BLaER1 (cell line): ENCODE data around the gene SLC1A5.
"Not testable (repeated sequence)": the region's sequence is repeated elsewhere in the genome, so short reads cannot be mapped to it uniquely, and the experiment has no call there.

ENCODE experiments used
- H3K27ac ChIP-seq: shearing (Covaris generic); formaldehyde crosslinking; 2 replicates; pipeline ENCODE4 v1.8.1; 2022
- H3K27me3 ChIP-seq: shearing (Covaris generic); formaldehyde crosslinking; 2 replicates; pipeline ENCODE4 v1.8.1; 2022
- H3K36me3 ChIP-seq: shearing (Covaris generic); formaldehyde crosslinking; 2 replicates; pipeline ENCODE4 v1.8.1; 2022
- H3K4me1 ChIP-seq: shearing (Covaris generic); formaldehyde crosslinking; 2 replicates; pipeline ENCODE4 v1.8.1; 2022
- H3K4me2 ChIP-seq: shearing (Covaris generic); formaldehyde crosslinking; 2 replicates; pipeline ENCODE4 v1.8.1; 2022
- H3K4me3 ChIP-seq: shearing (Covaris generic); formaldehyde crosslinking; 2 replicates; pipeline ENCODE4 v1.8.1; 2022
- H3K9ac ChIP-seq: shearing (Covaris generic); formaldehyde crosslinking; 2 replicates; pipeline ENCODE4 v1.8.1; 2022
- H3K9me3 ChIP-seq: shearing (Covaris generic); formaldehyde crosslinking; 2 replicates; pipeline ENCODE4 v1.8.1; 2022
- H4K20me1 ChIP-seq: shearing (Covaris generic); formaldehyde crosslinking; 2 replicates; pipeline ENCODE4 v1.8.1; 2022
- Cebpa-rat ChIP-seq: shearing (Covaris generic); IDR thresholded peaks from 2 replicates; pipeline ENCODE4 v1.8.1; 2022

The SLC1A5 gene

DNA sequence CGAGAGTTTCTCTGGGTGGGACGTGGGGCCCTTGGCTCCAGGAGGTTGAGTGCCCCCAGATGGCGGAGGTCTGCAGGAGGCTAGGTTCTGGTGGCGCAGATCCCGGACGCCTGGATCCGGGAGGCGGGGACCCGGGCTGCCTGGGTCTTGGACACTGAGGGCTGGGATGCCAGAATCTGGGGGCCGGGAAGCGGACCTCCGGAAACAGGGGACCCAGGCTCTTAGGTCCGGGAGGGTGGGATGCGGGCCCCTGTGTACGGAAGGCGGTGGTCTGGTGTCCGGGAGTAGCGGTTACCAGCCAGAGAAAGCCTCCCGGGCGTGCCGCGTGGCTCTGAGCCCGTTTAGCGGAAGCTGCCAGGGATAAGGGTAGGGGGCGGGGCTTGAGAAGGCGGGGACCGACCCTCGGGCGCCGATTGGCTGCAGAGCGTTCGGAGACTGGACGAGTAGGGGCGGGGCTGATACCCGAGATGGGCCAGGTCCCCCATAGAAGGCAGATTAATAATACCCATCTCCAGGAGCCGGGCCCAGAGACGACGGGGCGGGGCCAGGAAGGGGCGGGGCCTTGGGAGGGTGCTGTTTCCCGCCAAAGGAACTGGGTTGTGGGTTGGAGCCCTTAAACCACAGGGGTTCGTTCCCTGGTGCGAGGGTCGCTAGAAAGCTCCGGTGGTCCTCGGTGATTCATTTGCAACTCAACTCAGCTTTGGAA lies at the start of gene SLC1A5:
TSS of gene SLC1A5 (minus strand) at position 333 of the 706 bp plus-strand sequence. CDS start 629 bp downstream, outside the sequence.
- Histone ChIP-seq H3K4me1 (peaks cover 69% of the 10 kb centered on the region), H3K4me2 (peak within 1 kb of the TSS; percentile 92), H4K20me1 (peaks cover 49% of the 10 kb centered on the region), H3K27me3 (no peaks in the 10 kb centered on the region), H3K36me3 (peaks cover 29% of the 10 kb centered on the region), H3K27ac (peak within 1 kb of the TSS; percentile 95), H3K9ac (peak within 1 kb of the TSS; percentile 99), H3K4me3 (peak within 1 kb of the TSS; percentile 89), H3K9me3 (no peaks in the 10 kb centered on the region)
- TF ChIP-seq Cebpa-rat, result no peak

DNA sequence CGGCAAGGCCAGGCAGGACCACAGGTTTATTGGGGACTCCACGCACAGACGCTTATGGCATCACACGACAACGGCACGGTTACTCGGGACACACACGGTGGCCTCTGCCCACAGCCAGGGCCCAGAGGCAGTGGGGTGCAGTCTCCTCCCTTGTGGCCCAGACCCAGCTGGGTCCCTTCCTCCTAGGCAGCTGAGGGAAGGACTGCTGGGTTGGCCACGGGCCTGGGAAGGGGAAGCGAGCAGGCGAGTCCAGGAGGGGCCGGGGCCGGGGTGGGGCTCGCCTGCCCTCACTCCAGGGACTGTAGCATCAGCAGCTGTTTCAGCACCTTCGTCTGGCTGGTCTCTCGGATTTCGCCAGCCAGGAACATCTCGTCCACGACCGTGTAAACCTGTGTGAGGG lies 49.8 kb upstream of the SLC1A5 start:
- Histone ChIP-seq H3K27ac (no peak overlapping the region), H4K20me1 (peaks cover 7% of the 10 kb centered on the region; the same call in 1 of the 2 replicates), H3K9ac (no peak overlapping the region), H3K4me2 (no peak overlapping the region), H3K4me1 (no peaks in the 10 kb centered on the region), H3K36me3 (peaks cover 71% of the 10 kb centered on the region), H3K4me3 (no peak overlapping the region), H3K9me3 (no peaks in the 10 kb centered on the region), H3K27me3 (no peaks in the 10 kb centered on the region)
- TF ChIP-seq Cebpa-rat, result no peak

DNA sequence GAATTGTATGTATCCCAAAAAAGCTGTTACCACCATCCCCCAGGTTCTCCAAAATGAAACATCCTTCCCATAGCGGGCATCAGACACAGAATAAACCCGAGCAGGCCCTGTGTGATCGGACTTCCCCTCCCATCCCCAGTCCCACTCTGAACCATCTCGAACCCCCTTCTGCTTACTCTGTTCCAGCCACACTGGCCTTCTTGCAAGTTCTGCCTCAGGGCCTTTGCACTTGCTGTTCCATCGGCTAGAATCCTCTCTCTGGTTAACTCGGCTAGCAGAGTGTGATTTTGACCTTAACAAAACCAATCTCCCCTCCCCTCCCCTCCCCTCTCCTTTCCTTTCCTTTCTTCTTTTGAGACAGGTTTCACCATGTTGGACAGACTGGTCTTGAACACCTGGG lies 46.6 kb upstream of the SLC1A5 start:
- no peak overlapping the region for H3K4me3 ChIP-seq
- no peaks in the 10 kb centered on the region for H3K27me3 ChIP-seq
- H3K9me3 ChIP-seq, result no peaks in the 10 kb centered on the region
- no peak overlapping the region for H3K4me2 ChIP-seq
- H3K36me3 ChIP-seq, result peaks cover 46% of the 10 kb centered on the region
- H3K27ac ChIP-seq, result no peak overlapping the region
- TF ChIP-seq Cebpa-rat, result no peak
- peaks cover 13% of the 10 kb centered on the region for H3K4me1 ChIP-seq
- H3K9ac ChIP-seq, result no peak overlapping the region
- no peaks in the 10 kb centered on the region for H4K20me1 ChIP-seq

DNA sequence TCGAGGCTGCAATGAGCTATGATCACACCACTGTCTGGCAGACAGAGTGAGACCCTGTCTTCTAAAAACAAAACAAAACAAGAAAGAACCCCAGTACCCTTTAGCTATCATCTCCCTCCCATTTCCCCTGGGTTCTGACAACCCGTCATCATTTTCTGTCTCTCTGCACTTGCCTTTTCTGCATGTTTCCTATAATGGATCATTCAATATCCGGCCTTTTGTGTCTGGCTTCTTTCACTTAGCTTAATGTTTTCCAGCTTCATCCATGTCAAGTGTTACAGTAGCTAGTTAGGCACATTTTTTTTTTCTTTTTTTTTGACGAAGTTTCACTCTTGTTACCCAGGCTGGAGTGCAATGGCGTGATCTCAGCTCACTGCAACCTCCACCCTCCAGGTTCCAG lies 45.7 kb upstream of the SLC1A5 start:
- peaks cover 37% of the 10 kb centered on the region for H3K36me3 ChIP-seq
- no peaks in the 10 kb centered on the region for H3K9me3 ChIP-seq
- H3K4me1 ChIP-seq, result peaks cover 22% of the 10 kb centered on the region
- H3K4me2 ChIP-seq, result no peak overlapping the region
- no peak overlapping the region for H3K27ac ChIP-seq
- TF ChIP-seq Cebpa-rat, result no peak
- no peak overlapping the region for H3K9ac ChIP-seq
- H3K4me3 ChIP-seq, result no peak overlapping the region
- no peaks in the 10 kb centered on the region for H3K27me3 ChIP-seq
- no peaks in the 10 kb centered on the region for H4K20me1 ChIP-seq

DNA sequence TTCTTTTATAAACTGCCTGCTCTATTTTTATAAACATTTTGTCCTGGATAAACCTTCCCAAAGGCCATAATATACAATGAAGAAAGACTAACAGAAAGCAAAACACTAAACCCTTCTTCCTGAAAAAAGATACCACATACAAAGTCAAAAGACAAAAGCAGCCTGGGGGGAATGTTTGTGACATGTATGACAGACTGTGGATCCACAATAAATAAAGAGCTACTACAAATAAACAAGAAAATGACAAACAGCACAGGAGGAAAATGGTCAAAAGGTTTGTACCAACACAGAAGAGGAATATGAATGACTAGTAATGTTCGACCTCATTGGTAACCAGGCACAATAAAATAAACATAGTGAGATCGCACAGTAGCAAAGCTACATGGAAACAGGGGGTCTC lies 42.5 kb upstream of the SLC1A5 start:
- Histone ChIP-seq H3K9me3 (no peaks in the 10 kb centered on the region), H3K36me3 (peaks cover 5% of the 10 kb centered on the region; the same call in 1 of the 2 replicates), H3K9ac (no peak overlapping the region), H3K4me2 (no peak overlapping the region), H3K27me3 (no peaks in the 10 kb centered on the region), H3K4me3 (no peak overlapping the region), H3K4me1 (peaks cover 40% of the 10 kb centered on the region), H3K27ac (0 out of 2 replicates have a peak overlapping the region, but pooled peaks have one; percentile 0), H4K20me1 (no peaks in the 10 kb centered on the region)
- no peak for TF ChIP-seq Cebpa-rat

DNA sequence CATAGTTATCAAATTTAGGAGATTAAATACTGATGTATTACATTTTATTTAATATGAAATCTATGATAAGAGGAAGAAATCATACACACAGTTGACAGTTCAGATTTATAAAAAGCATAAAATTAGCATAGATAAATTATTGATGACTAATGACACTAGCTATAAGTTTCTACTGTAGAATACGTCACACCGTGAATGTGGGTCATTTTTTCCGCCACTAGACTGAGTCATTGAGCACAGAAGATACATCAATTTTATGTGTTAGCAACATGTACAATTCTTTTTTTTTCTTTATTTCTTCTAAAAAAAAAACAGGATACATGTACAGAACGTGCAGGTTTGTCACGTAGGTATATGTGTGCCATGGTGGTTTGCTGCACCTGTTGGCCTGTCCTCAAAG lies 40.1 kb upstream of the SLC1A5 start:
- Histone ChIP-seq H3K9me3 (no peaks in the 10 kb centered on the region), H3K27me3 (no peaks in the 10 kb centered on the region), H3K27ac (no peak overlapping the region), H3K36me3 (no peaks in the 10 kb centered on the region), H3K4me2 (no peak overlapping the region), H4K20me1 (no peaks in the 10 kb centered on the region), H3K4me1 (peaks cover 64% of the 10 kb centered on the region), H3K4me3 (no peak overlapping the region), H3K9ac (no peak overlapping the region)
- no peak for TF ChIP-seq Cebpa-rat

DNA sequence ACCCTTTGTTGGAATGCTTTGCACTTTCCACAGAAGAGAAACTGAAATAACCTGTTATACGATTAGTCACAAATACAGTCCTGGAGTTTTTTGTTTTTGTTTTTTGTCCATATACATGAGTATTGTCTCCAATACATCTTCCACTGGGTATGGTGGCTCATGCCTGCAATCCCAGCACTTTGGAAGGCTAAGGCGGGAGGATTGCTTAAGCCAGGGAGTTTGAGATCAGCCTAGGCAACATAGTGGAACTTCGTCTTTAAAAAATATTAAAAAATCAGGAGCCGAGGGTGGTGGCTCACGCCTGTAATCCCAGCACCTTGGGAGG lies 37.3 kb upstream of the SLC1A5 start:
- Histone ChIP-seq H3K4me3 (no peak overlapping the region), H3K9me3 (no peaks in the 10 kb centered on the region), H3K27ac (no peak overlapping the region), H3K36me3 (no peaks in the 10 kb centered on the region), H3K27me3 (no peaks in the 10 kb centered on the region), H3K9ac (no peak overlapping the region; the same call in 1 of the 2 replicates), H4K20me1 (no peaks in the 10 kb centered on the region), H3K4me1 (peaks cover 83% of the 10 kb centered on the region), H3K4me2 (peak overlapping the region; percentile 70)
- no peak for TF ChIP-seq Cebpa-rat

DNA sequence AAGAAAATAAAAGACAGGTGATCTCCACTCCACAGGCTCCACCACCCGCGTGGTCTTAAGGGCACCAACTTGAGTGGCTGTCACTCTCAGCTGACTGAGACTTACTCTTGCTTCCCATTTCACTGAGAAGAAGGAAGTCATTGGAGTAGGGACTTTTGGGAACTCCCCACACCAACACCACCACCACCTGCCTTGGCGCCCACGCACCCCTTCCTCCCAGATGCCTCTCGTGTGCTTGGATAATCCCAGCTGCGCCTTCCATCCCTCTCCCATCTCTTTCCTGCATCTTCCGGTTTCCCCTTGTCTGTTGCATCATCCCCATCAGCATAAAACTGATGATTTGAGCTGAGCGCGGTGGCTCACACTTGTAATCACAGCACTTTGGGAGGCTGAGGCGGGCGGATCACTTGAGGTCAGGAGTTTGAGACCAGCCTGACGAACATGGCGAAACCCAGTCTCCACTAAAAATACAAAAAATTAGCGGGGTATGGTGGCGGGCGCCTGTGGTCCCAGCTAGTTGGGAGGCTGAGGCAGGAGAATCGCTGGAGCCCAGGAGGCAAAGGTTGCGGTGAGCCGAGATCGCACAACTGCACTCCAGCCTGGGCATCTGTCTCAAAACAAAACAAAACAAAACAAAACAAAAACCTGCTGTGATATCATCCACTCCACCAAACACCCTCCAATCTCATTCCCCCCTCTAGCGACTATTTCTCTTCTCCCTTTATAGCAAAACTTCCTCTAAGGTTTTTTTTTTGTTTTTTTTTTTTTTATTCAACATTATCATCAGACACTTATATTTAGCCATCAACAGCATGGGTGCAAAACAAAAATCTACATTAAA lies 36.7 kb upstream of the SLC1A5 start:
- H3K27ac ChIP-seq, result peak overlapping the region; percentile 79
- H3K9me3 ChIP-seq, result no peaks in the 10 kb centered on the region

DNA sequence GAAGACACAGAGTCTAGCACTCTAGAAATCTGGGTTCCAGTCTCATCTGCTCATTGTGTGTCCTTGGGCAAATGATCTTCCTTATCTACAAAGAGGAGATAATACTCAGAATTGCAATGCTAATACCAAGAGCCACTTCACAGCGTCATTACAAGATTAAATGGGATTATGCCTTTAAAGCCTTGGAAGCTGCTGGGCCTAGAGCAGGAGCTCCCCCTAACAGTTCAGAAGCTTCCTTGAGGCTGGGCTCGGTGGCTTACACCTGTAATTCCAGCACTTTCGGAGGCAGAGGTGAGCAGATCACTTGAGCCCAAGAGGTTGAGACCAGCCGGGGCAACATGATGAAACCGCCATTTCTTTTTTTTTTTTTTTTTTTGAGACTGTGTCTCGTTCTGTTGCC lies 34.7 kb upstream of the SLC1A5 start:
- Histone ChIP-seq H4K20me1 (no peaks in the 10 kb centered on the region), H3K27ac (peak overlapping the region; percentile 96), H3K4me1 (peaks cover 83% of the 10 kb centered on the region), H3K9ac (no peak overlapping the region), H3K4me2 (peak overlapping the region; percentile 95), H3K4me3 (no peak overlapping the region), H3K9me3 (no peaks in the 10 kb centered on the region), H3K36me3 (no peaks in the 10 kb centered on the region), H3K27me3 (no peaks in the 10 kb centered on the region)
- no peak for TF ChIP-seq Cebpa-rat

More for the DNA sequence above, 36.7 kb upstream of the SLC1A5 start:
- Histone ChIP-seq H3K4me3 (no peak overlapping the region; the same call in 1 of the 2 replicates), H3K4me1 (peaks cover 83% of the 10 kb centered on the region), H4K20me1 (no peaks in the 10 kb centered on the region), H3K27me3 (no peaks in the 10 kb centered on the region), H3K36me3 (no peaks in the 10 kb centered on the region), H3K4me2 (peak overlapping the region; percentile 70), H3K9ac (peak overlapping the region; percentile 34; the same call in 1 of the 2 replicates)
- no peak for TF ChIP-seq Cebpa-rat

DNA sequence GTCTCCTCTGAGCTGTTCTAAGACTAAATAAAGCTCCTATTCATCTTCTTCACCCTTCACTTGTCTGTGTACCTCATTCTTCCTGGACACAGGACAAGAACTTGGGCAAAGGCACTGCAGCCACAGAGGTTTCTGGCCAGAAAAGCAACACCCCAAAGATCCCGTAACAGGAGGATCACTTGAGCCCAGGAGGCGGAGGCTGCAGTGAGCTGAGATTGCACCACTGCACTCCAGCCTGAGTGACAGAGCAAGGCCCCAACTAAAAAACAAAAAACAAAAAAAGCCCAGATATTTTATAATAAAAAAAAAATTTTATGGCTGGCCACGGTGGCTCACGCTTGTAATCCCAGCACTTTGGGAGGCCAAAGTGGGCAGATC lies 34.0 kb upstream of the SLC1A5 start:
- Histone ChIP-seq H3K9ac (peak overlapping the region; percentile 79), H3K4me1 (peaks cover 83% of the 10 kb centered on the region), H3K27ac (peak overlapping the region; percentile 96), H3K4me3 (peak overlapping the region; percentile 50; the same call in 1 of the 2 replicates), H3K4me2 (peak overlapping the region; percentile 95)
- H3K9me3 ChIP-seq, H4K20me1 ChIP-seq, H3K27me3 ChIP-seq, H3K36me3 ChIP-seq: not testable (repeated sequence)
